GM12864 (cell line): ENCODE measurements around the gene TSACC.
A peak's percentile ranks its signal among the peaks of the same experiment; 100 is the strongest.

Source experiments
- DNase-seq: peaks from one replicate; pipeline ENCODE4 v3.0.0-alpha.2; 2011; ENCODE audit warnings: low read depth
- H3K4me3 ChIP-seq: 2 replicates; pipeline ENCODE4 v1.5.1; 2011; ENCODE audit warnings: mild to moderate bottlenecking, low read depth, low read length, control low read depth
- TF ChIP-seq, protein P1 (sequence below): IDR thresholded peaks from 2 replicates; pipeline ENCODE4 v1.5.1; 2011; ENCODE audit warnings: low read depth, mild to moderate bottlenecking, moderate library complexity, low read length, control low read depth, inconsistent platforms; ENCODE audit errors: missing control alignments

The TSACC gene

DNA sequence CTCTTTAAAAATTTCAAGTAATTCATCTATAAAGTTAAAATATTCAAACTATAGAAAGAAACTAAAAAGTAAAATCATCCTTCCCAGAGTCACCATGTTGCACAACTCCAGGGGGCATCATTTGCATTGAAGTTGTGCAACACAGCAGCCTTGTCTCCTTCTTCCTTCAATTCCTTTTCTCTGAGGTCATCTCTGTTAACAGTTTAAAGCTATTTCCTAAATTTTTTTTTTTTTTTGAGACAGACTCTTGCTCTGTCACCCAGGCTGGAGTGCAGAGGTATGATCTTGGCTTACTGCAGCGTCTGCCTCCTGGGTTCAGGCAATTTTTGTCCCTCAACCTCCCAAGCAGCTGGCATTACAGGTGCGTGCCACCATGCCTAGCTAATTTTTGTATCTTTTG, 37.8 kb downstream of the TSACC start:
- H3K4me3 ChIP-seq = no peak overlapping the region
- DNase-seq = no peak
- TF ChIP-seq, protein P1, sequence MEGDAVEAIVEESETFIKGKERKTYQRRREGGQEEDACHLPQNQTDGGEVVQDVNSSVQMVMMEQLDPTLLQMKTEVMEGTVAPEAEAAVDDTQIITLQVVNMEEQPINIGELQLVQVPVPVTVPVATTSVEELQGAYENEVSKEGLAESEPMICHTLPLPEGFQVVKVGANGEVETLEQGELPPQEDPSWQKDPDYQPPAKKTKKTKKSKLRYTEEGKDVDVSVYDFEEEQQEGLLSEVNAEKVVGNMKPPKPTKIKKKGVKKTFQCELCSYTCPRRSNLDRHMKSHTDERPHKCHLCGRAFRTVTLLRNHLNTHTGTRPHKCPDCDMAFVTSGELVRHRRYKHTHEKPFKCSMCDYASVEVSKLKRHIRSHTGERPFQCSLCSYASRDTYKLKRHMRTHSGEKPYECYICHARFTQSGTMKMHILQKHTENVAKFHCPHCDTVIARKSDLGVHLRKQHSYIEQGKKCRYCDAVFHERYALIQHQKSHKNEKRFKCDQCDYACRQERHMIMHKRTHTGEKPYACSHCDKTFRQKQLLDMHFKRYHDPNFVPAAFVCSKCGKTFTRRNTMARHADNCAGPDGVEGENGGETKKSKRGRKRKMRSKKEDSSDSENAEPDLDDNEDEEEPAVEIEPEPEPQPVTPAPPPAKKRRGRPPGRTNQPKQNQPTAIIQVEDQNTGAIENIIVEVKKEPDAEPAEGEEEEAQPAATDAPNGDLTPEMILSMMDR = no peak

DNA sequence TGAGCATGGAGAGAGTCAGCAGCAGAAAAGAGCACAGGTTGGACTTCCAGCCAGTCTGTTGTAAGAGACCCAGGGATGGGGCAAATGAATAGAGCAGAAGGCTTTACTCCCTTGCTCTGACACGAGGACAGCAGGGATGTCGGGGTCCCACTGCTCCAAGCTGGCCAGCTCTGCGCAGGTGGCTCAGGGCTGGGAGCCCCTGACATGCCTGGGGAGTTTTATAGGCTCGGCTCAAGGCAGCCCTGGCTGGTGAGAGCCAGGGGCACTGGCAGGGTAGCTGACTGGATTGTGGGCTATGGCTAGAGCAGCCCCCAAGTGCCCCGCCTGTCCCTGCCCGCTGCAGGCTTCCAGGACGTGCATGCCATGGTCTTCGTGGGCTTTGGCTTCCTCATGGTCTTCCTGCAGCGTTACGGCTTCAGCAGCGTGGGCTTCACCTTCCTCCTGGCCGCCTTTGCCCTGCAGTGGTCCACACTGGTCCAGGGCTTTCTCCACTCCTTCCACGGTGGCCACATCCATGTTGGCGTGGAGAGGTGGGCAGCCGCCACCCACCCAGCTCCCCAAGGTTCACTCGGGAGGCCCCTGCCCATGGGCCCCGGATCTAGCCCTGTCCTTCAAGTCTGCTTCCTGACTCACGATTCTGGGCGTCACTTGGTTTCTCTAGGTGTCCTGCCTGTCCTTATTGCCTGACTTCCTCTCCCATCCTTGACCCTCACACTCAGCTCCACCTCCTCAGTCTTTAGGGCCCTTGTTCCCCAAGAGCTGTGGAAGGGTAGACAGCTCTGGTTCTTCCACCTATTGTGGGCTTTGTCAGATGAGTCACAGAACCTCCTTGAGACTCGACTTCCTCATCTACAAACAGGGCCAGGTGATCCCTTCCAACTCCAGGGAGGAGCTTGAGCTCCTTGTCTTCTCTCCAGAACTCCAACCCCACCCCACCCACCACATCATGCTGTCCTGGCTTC, 38.9 kb downstream of the TSACC start:
- no peak for DNase-seq
- H3K4me3 ChIP-seq = no peak overlapping the region
- TF ChIP-seq, protein P1 = no peak

DNA sequence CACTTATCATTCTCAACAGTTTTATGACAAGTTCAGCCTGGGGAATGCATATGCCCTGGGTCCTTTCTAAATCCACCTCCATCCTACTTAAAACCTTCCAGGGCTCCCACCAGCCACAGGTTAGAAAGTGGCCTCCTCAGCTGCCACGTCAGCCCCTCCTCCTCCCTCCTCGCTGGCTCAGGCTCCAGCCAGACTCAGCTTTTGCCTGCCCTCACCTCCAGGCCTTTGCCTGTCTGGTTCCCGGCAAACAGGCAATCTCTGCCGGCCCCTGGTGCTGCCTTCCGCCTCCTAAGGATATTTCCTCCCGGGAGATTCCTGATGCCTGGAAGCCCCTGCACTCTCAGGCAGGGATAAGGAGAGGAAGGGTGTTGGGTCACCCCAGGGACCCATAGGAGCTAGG, 40.2 kb downstream of the TSACC start:
- TF ChIP-seq, protein P1 = no peak
- DNase-seq = no peak
- no peak overlapping the region for H3K4me3 ChIP-seq

DNA sequence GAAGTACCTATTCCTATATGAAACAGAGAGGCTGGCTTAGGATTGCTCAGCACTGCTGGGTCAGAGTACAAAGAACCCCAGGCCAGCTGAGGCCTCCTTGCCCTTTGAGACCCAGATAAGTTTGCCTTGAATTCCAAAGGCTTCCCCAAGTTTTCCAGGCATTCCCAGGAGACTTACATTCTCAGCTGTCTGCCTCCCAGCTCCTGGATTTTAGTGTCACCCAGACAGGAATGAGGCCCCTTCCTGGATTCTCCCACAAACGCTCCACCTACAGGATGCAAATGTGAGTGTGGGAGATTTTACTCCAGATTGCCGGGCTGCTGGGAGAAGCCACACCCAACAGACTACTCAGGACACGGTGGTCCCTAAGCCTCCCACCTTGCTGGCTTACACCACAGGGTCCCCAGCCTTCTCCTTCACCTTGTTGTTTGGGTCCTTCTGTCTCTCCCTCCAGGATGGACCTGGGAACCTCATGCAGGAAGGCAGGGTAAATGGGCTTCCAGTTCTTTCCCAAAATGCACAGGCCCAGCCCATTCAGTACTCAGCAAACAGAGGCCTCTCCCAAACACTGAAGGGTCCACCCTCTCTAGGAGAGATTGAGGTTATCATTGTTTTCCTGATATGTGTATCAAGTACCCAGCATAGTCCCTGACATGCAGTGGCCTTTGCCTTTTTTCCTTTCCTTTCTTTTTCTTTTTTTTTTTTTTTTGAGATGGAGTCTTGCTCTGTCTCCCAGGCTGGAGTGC, 41.3 kb downstream of the TSACC start:
- H3K4me3 ChIP-seq = no peak overlapping the region
- DNase-seq = no peak
- TF ChIP-seq, protein P1 = no peak

DNA sequence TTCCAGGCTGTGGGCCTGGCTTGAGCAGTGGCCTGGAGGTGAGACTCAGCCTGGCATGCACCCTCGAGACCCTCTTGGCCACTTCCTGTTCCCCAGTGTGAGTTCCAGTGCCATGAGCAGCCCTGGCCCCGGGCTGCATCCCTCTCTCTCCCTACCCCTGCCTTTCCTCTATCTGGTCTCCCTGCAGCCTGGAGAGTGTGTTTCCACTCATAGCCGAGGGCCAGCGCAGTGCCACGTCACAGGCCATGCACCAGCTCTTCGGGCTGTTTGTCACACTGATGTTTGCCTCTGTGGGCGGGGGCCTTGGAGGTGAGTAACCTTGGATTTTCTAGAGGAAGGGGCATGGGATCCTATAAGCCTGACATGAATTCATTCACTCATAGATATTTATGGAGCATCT, 44.2 kb downstream of the TSACC start:
- no peak overlapping the region for H3K4me3 ChIP-seq
- DNase-seq = no peak
- TF ChIP-seq, protein P1 = no peak

DNA sequence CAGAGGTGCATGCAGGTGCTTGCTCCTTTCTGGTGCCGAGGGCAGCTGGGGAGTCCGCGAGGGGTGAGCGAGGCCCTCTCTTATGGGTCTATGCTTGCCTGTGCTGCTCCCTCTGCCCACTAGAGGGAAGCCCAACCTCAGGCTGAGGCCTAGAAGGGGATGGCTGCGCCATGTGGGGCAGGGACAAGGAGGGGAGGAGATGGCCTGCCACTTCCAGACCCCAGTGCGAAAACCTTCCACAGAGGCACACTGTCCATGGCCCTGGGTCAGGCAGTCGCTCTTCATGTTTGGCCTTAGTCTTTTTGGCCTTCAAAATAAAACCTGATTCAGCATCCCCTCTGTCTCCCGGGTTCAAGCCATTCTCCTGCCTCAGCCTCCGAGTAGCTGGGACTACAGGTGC, 44.7 kb downstream of the TSACC start:
- TF ChIP-seq, protein P1 = peak; percentile 98
- no peak for DNase-seq
- no peak overlapping the region for H3K4me3 ChIP-seq
